ENCODE measurements around the gene PLK3.

- TF ChIP-seq, protein P1, sequence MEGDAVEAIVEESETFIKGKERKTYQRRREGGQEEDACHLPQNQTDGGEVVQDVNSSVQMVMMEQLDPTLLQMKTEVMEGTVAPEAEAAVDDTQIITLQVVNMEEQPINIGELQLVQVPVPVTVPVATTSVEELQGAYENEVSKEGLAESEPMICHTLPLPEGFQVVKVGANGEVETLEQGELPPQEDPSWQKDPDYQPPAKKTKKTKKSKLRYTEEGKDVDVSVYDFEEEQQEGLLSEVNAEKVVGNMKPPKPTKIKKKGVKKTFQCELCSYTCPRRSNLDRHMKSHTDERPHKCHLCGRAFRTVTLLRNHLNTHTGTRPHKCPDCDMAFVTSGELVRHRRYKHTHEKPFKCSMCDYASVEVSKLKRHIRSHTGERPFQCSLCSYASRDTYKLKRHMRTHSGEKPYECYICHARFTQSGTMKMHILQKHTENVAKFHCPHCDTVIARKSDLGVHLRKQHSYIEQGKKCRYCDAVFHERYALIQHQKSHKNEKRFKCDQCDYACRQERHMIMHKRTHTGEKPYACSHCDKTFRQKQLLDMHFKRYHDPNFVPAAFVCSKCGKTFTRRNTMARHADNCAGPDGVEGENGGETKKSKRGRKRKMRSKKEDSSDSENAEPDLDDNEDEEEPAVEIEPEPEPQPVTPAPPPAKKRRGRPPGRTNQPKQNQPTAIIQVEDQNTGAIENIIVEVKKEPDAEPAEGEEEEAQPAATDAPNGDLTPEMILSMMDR (IDR thresholded peaks at IDR 0.05; ENCODE audit: low read depth, low read length): no peak
- TF ChIP-seq EZH2phosphoT487 (IDR thresholded peaks at IDR 0.05; ENCODE audit: low read depth): no peak
Observed at GRCh38 chr1:44847845-44848244, 47.7 kb downstream of the PLK3 start.
